HEK293T (cell line): ENCODE measurements around the gene PHACTR3.

ENCODE experiments used
- CTCF ChIA-PET: fragments of 350-600 bp; formaldehyde crosslinking; extraction: SDS; loops from one replicate; lab custom pipeline; 2021; ENCODE audit warnings: antibody characterized with exemption, inconsistent platforms; lab: Yijun Ruan, JAX
- POLR2A ChIA-PET: fragments of 350-600 bp; formaldehyde crosslinking; extraction: SDS; loops from one replicate; lab custom pipeline; 2020; ENCODE audit warnings: antibody characterized with exemption, inconsistent platforms; lab: Yijun Ruan, JAX
- DNase-seq: peaks from one replicate; pipeline ENCODE4 v3.0.0; 2012; ENCODE audit warnings: mixed read lengths; ENCODE audit errors: extremely low spot score
- ARNT ChIP-seq: fragments of 450-650 bp; IDR thresholded peaks from 2 replicates; pipeline ENCODE4 v1.6.1; 2017; ENCODE audit warnings: mild to moderate bottlenecking
- BHLHE40 ChIP-seq: fragments of 450-650 bp; IDR thresholded peaks from 2 replicates; pipeline ENCODE4 v1.6.1; 2016; ENCODE audit warnings: mild to moderate bottlenecking, moderate library complexity, borderline replicate concordance
- CTBP1 ChIP-seq: fragments of 450-650 bp; IDR thresholded peaks from 2 replicates; pipeline ENCODE4 v1.6.1; 2016; ENCODE audit warnings: borderline replicate concordance
- ELF4 ChIP-seq: fragments of 450-650 bp; IDR thresholded peaks from 2 replicates; pipeline ENCODE4 v1.6.1; 2017; ENCODE audit warnings: antibody characterized with exemption
- FOXA1 ChIP-seq: fragments of 450-650 bp; IDR thresholded peaks from 2 replicates; pipeline ENCODE4 v1.6.1; 2016; ENCODE audit warnings: mild to moderate bottlenecking
- FOXK2 ChIP-seq: fragments of 450-650 bp; IDR thresholded peaks from 2 replicates; pipeline ENCODE4 v1.6.1; 2016; ENCODE audit warnings: mild to moderate bottlenecking
- FOXM1 ChIP-seq: fragments of 450-650 bp; IDR thresholded peaks from 2 replicates; pipeline ENCODE4 v1.6.1; 2017; ENCODE audit warnings: mild to moderate bottlenecking, borderline replicate concordance
- HDGF ChIP-seq: fragments of 450-650 bp; IDR thresholded peaks from 2 replicates; pipeline ENCODE4 v1.6.1; 2017; ENCODE audit warnings: antibody characterized with exemption, borderline replicate concordance
- L3MBTL2 ChIP-seq: fragments of 450-650 bp; conservative IDR thresholded peaks from 2 replicates; pipeline ENCODE4 v1.6.1; 2016; ENCODE audit warnings: mild to moderate bottlenecking
- LEF1 ChIP-seq: fragments of 450-650 bp; IDR thresholded peaks from 2 replicates; pipeline ENCODE4 v1.6.1; 2017; ENCODE audit warnings: mild to moderate bottlenecking, borderline replicate concordance
- NFRKB ChIP-seq: fragments of 450-650 bp; IDR thresholded peaks from 2 replicates; pipeline ENCODE4 v1.6.1; 2016; ENCODE audit warnings: mild to moderate bottlenecking, moderate library complexity
- SP1 ChIP-seq: fragments of 450-650 bp; IDR thresholded peaks from 2 replicates; pipeline ENCODE4 v1.6.1; 2017
- SUZ12 ChIP-seq: fragments of 450-650 bp; IDR thresholded peaks from 2 replicates; pipeline ENCODE4 v1.6.1; 2016; ENCODE audit warnings: mild to moderate bottlenecking
- TARDBP ChIP-seq: fragments of 450-650 bp; IDR thresholded peaks from 2 replicates; pipeline ENCODE4 v1.6.1; 2016
- ZNF384 ChIP-seq: fragments of 450-650 bp; IDR thresholded peaks from 2 replicates; pipeline ENCODE4 v1.6.1; 2016
- TF ChIP-seq, protein P1 (sequence below): fragments of 450-650 bp; IDR thresholded peaks from 2 replicates; pipeline ENCODE4 v1.6.1; 2016

PHACTR3 gene

DNA sequence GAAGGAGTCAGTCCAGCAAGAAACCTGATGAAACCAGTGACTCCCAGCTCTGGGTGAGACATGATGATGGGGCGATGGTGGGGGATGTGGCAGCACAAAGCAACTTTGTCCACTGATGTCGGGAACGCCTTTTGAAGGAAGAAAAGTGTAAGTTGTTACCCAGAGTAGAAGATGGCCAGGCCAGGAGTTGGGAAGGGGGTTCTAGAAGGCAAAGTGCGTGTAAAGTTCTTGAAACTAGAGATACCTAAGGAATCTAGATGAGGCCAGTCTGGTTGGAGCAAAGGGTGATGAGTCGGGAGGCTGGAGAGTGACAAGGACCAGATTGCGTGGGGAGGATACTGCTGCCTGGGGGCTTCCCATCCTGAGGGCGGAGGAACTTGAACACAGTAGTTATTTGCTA is 117.0 kb downstream of the PHACTR3 start:
- ChIA-PET POLR2A (no interaction called here), CTCF (no interaction called here)
- DNase-seq: no peak
- no peak for TF ChIP-seq L3MBTL2
- TF ChIP-seq SUZ12: no peak
- TF ChIP-seq, protein P1, sequence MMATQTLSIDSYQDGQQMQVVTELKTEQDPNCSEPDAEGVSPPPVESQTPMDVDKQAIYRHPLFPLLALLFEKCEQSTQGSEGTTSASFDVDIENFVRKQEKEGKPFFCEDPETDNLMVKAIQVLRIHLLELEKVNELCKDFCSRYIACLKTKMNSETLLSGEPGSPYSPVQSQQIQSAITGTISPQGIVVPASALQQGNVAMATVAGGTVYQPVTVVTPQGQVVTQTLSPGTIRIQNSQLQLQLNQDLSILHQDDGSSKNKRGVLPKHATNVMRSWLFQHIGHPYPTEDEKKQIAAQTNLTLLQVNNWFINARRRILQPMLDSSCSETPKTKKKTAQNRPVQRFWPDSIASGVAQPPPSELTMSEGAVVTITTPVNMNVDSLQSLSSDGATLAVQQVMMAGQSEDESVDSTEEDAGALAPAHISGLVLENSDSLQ: no peak
- TF ChIP-seq LEF1: no peak
- TF ChIP-seq TARDBP: no peak
- no peak for TF ChIP-seq ZNF384
- TF ChIP-seq NFRKB: no peak
- TF ChIP-seq HDGF: no peak

DNA sequence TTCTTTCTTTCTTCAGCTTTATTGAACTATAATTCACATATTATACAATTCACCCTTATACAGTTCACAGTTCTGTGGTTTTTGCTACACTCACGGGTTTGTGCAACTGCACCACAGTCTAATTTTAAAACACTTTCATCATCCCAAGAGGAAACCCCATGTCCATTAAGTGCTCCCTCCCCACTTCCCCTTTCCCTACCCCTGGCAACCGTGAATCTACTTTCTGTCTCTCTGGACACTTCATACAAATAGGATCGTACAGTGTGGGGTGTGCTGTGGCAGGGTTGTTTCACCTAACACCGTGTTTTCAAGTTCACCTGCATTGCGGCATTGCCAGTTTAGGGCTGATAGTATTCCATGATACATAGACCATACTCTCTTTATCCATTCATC is 118.8 kb downstream of the PHACTR3 start:
- ChIA-PET CTCF (interaction anchor here (0.7 kb wide), 1 partner anchor 20 kb away, joined by 3 read pairs; no protein-coding TSS in a partner anchor), POLR2A (no interaction called here)
- no peak for TF ChIP-seq ARNT
- no peak for TF ChIP-seq LEF1
- TF ChIP-seq L3MBTL2: no peak
- TF ChIP-seq TARDBP: no peak
- no peak for TF ChIP-seq FOXM1
- DNase-seq: no peak

GRCh38 chr20:59723607-59724456 is 119.5 kb downstream of the PHACTR3 start:
- POLR2A ChIA-PET: no interaction called here
- no peak for DNase-seq
- TF ChIP-seq TARDBP: no peak
- no peak for TF ChIP-seq HDGF
- no peak for TF ChIP-seq CTBP1
- TF ChIP-seq, protein P1: no peak
- no peak for TF ChIP-seq FOXA1
- TF ChIP-seq LEF1: no peak
- no peak for TF ChIP-seq NFRKB
- TF ChIP-seq FOXK2: no peak
- no peak for TF ChIP-seq SUZ12
- no peak for TF ChIP-seq FOXM1
- TF ChIP-seq SP1: no peak
- TF ChIP-seq L3MBTL2: no peak
- no peak for TF ChIP-seq ELF4
- no peak for TF ChIP-seq BHLHE40
- no peak for TF ChIP-seq ARNT
- CTCF ChIA-PET: no interaction called here

- CTCF ChIA-PET: interaction anchor here (1.0 kb wide), 1 partner anchor 164 kb away, joined by 3 read pairs; no protein-coding TSS in a partner anchor
- no peak for TF ChIP-seq ZNF384
- no peak for TF ChIP-seq LEF1
- TF ChIP-seq BHLHE40: no peak
- no peak for TF ChIP-seq FOXA1
- no peak for TF ChIP-seq HDGF
- no peak for TF ChIP-seq FOXM1
- TF ChIP-seq, protein P1: no peak
- TF ChIP-seq NFRKB: no peak
- no peak for TF ChIP-seq ARNT
- TF ChIP-seq FOXK2: no peak
- TF ChIP-seq SUZ12: no peak
- no peak for TF ChIP-seq CTBP1
- TF ChIP-seq L3MBTL2: no peak
- TF ChIP-seq TARDBP: no peak
- no peak for TF ChIP-seq SP1
- TF ChIP-seq ELF4: no peak
- DNase-seq: no peak
- POLR2A ChIA-PET: no interaction called here
These were observed 120.4 kb downstream of the PHACTR3 start for GRCh38 chr20:59724457-59725366.

DNA sequence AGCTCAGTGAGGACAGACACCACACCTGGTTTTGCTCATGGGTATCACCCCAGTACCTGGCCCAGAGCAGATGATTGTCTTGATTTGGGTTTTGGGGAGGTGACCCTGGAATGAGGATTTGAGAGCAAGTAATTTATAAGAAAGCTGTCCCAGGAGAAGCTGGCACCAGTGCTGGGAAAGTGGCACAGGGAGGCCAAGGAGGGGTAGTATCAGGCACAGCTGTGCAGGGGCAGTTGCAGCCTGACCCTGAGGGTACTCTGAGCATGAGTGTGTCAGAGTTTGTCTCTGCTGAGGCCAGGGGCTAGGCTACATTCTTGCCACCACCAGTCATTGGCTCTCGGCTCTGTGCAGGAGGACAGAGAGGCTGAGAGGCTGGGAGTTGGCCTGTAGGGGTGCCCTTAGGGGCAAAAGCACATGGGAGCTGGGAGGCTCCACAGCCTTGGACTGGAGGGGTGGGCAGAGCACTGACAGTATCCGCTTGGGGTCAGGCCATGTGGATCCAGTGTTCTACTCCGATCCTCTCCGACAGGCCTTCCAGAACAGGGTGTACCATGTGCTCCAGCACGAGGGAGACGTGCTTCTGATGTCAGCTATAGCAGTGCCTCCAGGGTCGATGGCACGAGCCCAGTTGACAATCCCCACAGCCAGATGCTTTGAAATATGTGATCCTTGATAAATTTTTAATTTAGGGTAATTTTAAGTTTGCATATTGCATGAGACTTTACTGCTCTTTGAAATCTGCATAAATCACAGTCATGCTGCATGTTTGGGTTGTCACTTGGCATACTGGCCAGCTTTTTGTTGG is 121.3 kb downstream of the PHACTR3 start:
- DNase-seq: no peak
- TF ChIP-seq ARNT (no peak), FOXM1 (no peak), ELF4 (no peak), LEF1 (no peak), NFRKB (no peak), SUZ12 (no peak), ZNF384 (no peak)
- TF ChIP-seq, protein P1: no peak
- ChIA-PET POLR2A (no interaction called here), CTCF (interaction anchor here (1.0 kb wide), 1 partner anchor 165 kb away, joined by 3 read pairs; no protein-coding TSS in a partner anchor)
